ENCODE data around the gene CDK8.
"Not testable (repeated sequence)": the region's sequence is repeated elsewhere in the genome, so short reads cannot be mapped to it uniquely, and the experiment has no call there.

The CDK8 gene

GRCh38 chr13:26254583-26255111 lies 718 bp downstream of the CDK8 start:
- peak; percentile 50 to 56 for DNase-seq

- DNase-seq = no peak
Observed at GRCh38 chr13:26255115-26255514, 1.2 kb downstream of the CDK8 start.

- no peak for DNase-seq
Observed at GRCh38 chr13:26255691-26256277, 1.9 kb downstream of the CDK8 start.

- no peak for DNase-seq
Observed at GRCh38 chr13:26257049-26257448, 3.1 kb downstream of the CDK8 start.

- DNase-seq = no peak
Observed at GRCh38 chr13:26259634-26260033, 5.7 kb downstream of the CDK8 start.

GRCh38 chr13:26262156-26262555 lies 8.2 kb downstream of the CDK8 start:
- DNase-seq = no peak

GRCh38 chr13:26266311-26266710 lies 12.4 kb downstream of the CDK8 start:
- no peak for DNase-seq

- DNase-seq = no peak
Observed at GRCh38 chr13:26270707-26271106, 16.8 kb downstream of the CDK8 start.

- DNase-seq = no peak
Observed at GRCh38 chr13:26272621-26273020, 18.7 kb downstream of the CDK8 start.

GRCh38 chr13:26280295-26280694 lies 26.4 kb downstream of the CDK8 start:
- DNase-seq = no peak

GRCh38 chr13:26280822-26281221 lies 26.9 kb downstream of the CDK8 start:
- no peak for DNase-seq

- not testable (repeated sequence) for DNase-seq
Observed at GRCh38 chr13:26285911-26286310, 32.0 kb downstream of the CDK8 start.

- not testable (repeated sequence) for DNase-seq
Observed at GRCh38 chr13:26288838-26289237, 34.9 kb downstream of the CDK8 start.

- no peak for DNase-seq
Observed at GRCh38 chr13:26295812-26296211, 41.9 kb downstream of the CDK8 start.

GRCh38 chr13:26299168-26299750 lies 45.3 kb downstream of the CDK8 start:
- DNase-seq = no peak

GRCh38 chr13:26300140-26300539 lies 46.2 kb downstream of the CDK8 start:
- DNase-seq = peak in 1 of 2 donors; percentile 10

- no peak for DNase-seq
Observed at GRCh38 chr13:26305676-26306075, 51.7 kb downstream of the CDK8 start.

- DNase-seq = no peak
Observed at GRCh38 chr13:26307701-26308100, 53.8 kb downstream of the CDK8 start.

- DNase-seq = no peak
Observed at GRCh38 chr13:26308250-26308649, 54.3 kb downstream of the CDK8 start.

GRCh38 chr13:26308836-26309235 lies 54.9 kb downstream of the CDK8 start:
- no peak for DNase-seq

GRCh38 chr13:26310003-26310402 lies 56.1 kb downstream of the CDK8 start:
- DNase-seq = no peak

- no peak for DNase-seq
Observed at GRCh38 chr13:26310470-26310869, 56.5 kb downstream of the CDK8 start.

- DNase-seq = not testable (repeated sequence)
Observed at GRCh38 chr13:26312019-26312418, 58.1 kb downstream of the CDK8 start.

- not testable (repeated sequence) for DNase-seq
Observed at GRCh38 chr13:26316095-26316494, 62.2 kb downstream of the CDK8 start.

- DNase-seq = no peak
Observed at GRCh38 chr13:26320766-26321165, 66.8 kb downstream of the CDK8 start.
